ENCODE measurements around the gene SLC9A2.

SLC9A2 gene

DNA sequence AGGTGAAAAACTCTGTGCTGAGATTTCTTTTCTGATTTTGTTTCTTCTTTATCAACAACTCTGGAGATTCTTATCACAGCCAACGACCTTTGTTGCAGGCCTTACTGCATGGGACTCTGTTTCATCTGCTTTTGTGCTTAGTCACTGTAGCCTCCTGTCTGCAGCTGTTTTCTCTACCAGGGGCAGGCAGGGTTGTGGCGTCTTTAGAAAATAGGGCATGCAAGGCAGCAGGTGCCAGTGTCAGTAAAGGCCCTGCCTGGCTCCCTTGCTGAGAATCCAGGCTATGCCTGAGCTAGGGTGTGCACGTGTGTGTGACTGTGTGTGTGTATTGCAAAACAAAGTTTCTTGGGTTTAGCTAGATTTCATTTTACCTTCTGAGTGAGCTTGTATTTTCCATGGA is 14.6 kb upstream of the SLC9A2 start:
- Mint-ChIP-seq H3K27ac (peak overlapping the region; percentile 2 to 55 (median 15)), H3K4me1 (peaks cover 9% of the 10 kb centered on the region), H3K9me3 (no peaks in the 10 kb centered on the region), H3K36me3 (ENCODE audit: low read depth) (no peaks in the 10 kb centered on the region), H3K27me3 (ENCODE audit: low read depth) (no peaks in the 10 kb centered on the region), H3K4me3 (no peak overlapping the region)
- TF ChIP-seq, protein P1, sequence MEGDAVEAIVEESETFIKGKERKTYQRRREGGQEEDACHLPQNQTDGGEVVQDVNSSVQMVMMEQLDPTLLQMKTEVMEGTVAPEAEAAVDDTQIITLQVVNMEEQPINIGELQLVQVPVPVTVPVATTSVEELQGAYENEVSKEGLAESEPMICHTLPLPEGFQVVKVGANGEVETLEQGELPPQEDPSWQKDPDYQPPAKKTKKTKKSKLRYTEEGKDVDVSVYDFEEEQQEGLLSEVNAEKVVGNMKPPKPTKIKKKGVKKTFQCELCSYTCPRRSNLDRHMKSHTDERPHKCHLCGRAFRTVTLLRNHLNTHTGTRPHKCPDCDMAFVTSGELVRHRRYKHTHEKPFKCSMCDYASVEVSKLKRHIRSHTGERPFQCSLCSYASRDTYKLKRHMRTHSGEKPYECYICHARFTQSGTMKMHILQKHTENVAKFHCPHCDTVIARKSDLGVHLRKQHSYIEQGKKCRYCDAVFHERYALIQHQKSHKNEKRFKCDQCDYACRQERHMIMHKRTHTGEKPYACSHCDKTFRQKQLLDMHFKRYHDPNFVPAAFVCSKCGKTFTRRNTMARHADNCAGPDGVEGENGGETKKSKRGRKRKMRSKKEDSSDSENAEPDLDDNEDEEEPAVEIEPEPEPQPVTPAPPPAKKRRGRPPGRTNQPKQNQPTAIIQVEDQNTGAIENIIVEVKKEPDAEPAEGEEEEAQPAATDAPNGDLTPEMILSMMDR (IDR thresholded peaks at IDR 0.05; ENCODE audit: unreplicated experiment in 3 of 3) = no peak

DNA sequence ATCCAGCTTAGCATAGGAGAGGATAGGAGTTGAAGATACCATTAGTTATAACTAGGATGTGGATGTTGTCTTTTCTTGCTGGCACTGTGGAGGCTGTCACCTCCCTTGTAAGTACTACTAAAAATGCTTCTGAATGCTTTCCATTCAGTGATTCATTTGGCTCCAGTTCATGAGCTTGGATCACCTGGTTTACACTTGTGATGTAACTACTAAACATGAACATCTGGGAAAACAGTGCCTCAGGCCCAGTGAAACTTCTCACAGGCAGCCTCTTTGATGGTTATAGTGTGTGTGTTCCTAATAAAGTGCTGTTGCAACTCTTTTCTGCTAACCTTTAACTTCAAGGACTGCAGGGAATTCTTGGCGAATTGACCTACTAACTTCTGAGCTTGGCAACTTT is 13.0 kb upstream of the SLC9A2 start:
- H3K4me1 Mint-ChIP-seq = peaks cover 9% of the 10 kb centered on the region
- peak overlapping the region in 1 of 3 experiments; percentile 68 for H3K27ac Mint-ChIP-seq
- H3K27me3 Mint-ChIP-seq (ENCODE audit: low read depth) = no peaks in the 10 kb centered on the region
- no peaks in the 10 kb centered on the region for H3K36me3 Mint-ChIP-seq (ENCODE audit: low read depth)
- TF ChIP-seq, protein P1 (IDR thresholded peaks at IDR 0.05; ENCODE audit: unreplicated experiment in 3 of 3) = no peak
- H3K4me3 Mint-ChIP-seq = no peak overlapping the region
- no peaks in the 10 kb centered on the region for H3K9me3 Mint-ChIP-seq

DNA sequence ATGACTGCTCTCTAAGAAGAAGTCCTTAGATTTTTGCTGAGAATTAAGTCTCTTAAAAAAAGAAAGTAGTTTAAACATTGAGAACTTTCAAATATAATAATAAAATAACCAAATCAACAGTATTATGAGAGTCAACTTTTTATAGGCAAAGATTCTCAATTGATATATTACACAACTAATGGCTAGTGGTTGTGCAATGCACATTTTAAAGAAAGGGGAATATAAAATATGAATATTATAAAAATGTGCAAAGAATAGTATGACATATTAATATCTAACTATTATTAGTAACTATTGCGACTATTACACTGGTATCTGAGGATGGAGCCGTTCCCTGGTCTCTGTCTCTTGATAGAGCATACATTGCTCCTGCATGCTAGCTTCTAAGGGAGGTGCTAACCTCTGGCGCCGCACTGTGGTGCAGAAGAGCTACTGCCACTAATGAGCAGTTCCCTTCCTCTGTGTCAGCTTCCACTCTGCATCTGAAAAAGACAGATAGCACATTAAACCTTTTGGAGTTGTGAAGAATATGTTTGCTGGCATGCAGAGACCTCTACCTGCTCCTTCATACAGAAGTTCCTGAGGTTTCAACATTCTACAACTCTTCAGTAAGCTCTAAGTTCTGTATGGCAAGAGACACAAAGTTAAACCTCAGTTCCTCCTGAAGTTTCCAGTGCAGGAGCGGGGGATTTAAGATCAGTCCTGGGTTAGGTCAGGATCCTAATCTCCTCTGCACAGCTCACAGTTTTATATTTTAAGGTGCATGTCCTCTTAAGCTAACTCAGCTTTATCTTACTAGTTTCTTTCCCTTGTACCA is 3.5 kb upstream of the SLC9A2 start:
- no peak overlapping the region for H3K4me3 Mint-ChIP-seq
- peaks cover 49% of the 10 kb centered on the region for H3K27me3 Mint-ChIP-seq (ENCODE audit: low read depth)
- H3K27ac Mint-ChIP-seq = no peak overlapping the region
- H3K36me3 Mint-ChIP-seq (ENCODE audit: low read depth) = no peaks in the 10 kb centered on the region
- H3K4me1 Mint-ChIP-seq = peaks cover 12% of the 10 kb centered on the region
- TF ChIP-seq, protein P1 (IDR thresholded peaks at IDR 0.05; ENCODE audit: unreplicated experiment in 3 of 3) = peak; percentile 80 to 94 (median 87)
- H3K9me3 Mint-ChIP-seq = no peaks in the 10 kb centered on the region

DNA sequence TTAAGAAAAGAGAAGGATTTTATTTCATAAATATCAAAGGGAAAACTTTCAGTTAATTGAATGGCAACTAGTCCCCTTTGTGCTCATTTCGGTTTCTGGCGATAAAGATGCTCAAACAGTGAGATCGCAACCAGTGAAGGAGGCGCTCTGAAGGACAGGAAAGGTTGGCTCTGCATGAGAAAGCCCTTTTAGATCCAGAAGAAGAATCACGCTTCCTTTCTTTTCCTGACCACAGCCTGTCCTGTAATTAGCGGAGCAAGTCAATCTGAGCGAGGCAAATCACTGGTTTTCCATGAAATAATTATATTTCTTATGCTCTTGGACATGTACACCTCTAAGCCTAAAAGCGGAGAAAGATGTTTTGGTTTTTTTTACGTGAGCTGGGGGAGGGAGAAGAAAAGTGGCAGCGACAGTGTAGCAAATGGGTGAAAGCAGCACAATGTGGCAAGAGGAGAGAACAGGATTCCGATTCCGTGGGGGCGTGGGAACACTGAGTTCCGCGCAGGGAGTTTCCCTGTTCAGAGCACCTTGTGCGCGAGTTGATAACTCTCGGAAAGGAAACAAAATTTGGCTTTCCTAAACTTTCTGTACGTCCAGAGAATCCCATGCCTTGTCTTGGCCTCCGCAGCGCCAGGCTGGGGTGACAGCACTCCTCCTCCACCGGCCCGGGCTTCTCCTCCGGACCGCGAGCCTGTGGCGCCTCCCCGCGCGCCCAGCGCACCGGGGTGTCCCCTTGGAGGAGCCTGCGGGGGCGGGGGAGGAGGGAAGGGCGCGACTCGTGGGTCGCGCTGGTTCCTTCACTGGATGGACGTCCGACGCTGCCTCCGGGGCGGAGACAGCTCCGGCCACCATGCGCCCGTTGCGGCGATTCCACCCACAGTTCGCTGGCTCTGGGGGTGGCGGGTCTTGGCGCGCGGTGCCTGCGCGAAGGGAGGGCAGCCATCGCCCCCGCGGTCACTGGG is 620 bp upstream of the SLC9A2 start:
- peaks cover 12% of the 10 kb centered on the region for H3K4me1 Mint-ChIP-seq
- no peak overlapping the region for H3K27ac Mint-ChIP-seq
- no peaks in the 10 kb centered on the region for H3K36me3 Mint-ChIP-seq (ENCODE audit: low read depth)
- peaks cover 78% of the 10 kb centered on the region for H3K27me3 Mint-ChIP-seq (ENCODE audit: low read depth)
- H3K9me3 Mint-ChIP-seq = no peaks in the 10 kb centered on the region
- TF ChIP-seq, protein P1 (IDR thresholded peaks at IDR 0.05; ENCODE audit: unreplicated experiment in 3 of 3) = no peak
- peak overlapping the region; percentile 76 to 87 (median 81) for H3K4me3 Mint-ChIP-seq

DNA sequence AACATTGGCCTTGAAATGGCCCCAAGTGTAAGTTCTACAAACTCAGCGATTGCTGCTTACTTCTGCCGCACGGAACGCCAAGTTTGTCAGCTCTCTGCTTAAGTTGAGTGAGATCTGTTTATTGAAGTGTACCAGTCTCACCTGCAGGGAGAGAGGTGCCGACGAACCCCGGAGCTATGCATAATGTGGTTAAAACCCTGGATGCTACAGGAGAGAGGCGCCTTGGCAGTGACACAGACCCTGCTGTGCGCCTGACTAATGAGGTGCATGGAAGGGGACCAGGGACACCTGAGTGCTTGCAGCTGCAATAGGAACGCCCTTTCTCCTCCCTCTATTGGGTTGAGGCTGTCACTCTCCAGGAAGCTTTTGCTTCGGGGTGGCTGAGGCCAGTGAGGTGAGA is 979 bp downstream of the SLC9A2 start:
- Mint-ChIP-seq H3K27ac (no peak overlapping the region), H3K4me1 (peaks cover 12% of the 10 kb centered on the region), H3K9me3 (no peaks in the 10 kb centered on the region), H3K36me3 (ENCODE audit: low read depth) (no peaks in the 10 kb centered on the region), H3K4me3 (peak overlapping the region; percentile 68 to 77 (median 76)), H3K27me3 (ENCODE audit: low read depth) (peaks cover 86% of the 10 kb centered on the region)
- TF ChIP-seq, protein P1 (IDR thresholded peaks at IDR 0.05; ENCODE audit: unreplicated experiment in 3 of 3) = no peak

Data from nephron (organoid).